Right lobe of liver (tissue), 4 donors: Measurements from ENCODE around the gene CDC45.

Source experiments
- CTCF ChIP-seq, 4 donors: fragments of 200-600 bp in 3 of 4; fragments of 450-650 bp in 1 of 4; IDR thresholded peaks; one replicate each; pipeline versions ENCODE4 v1.5.1 to v1.8.0; 2016 to 2022; ENCODE audit warnings: antibody characterized with exemption in 4 of 4, mild to moderate bottlenecking in 2 of 4
- POLR2A ChIP-seq: fragments of 450-650 bp; IDR thresholded peaks from one replicate; pipeline ENCODE4 v1.6.1; 2017; ENCODE audit warnings: antibody characterized with exemption, mild to moderate bottlenecking
- donor health status: DM: no; HTN: no; CAD: no.
- donor health status: DM: no; HTN: no; CAD: no.
- donor health status: DM: no; HTN: yes; CAD: no.

- no peak for TF ChIP-seq CTCF (IDR thresholded peaks at IDR 0.05)
- TF ChIP-seq POLR2A: no peak
These were observed 88.9 kb downstream of the CDC45 start for GRCh38 chr22:19568337-19569275.
